OCI-LY3 (cell line): ENCODE measurements around the gene AFAP1L1.

ENCODE experiments used
- H2AFZ ChIP-seq: fragments of 200-600, 300-600 bp; shearing (Covaris generic); 2 replicates; pipeline ENCODE4 v1.6.0; 2014; ENCODE audit warnings: antibody characterized with exemption, low read depth, low read length
- H3K27ac ChIP-seq: fragments of 200-600, 300-600 bp; sonication (generic); 2 replicates; pipeline ENCODE4 v1.5.1; 2014; ENCODE audit warnings: mild to moderate bottlenecking, low read length, moderate library complexity, mixed read lengths
- H3K27me3 ChIP-seq: fragments of 200-600, 300-600 bp; sonication (generic); 2 replicates; pipeline ENCODE4 v1.6.1; 2014; ENCODE audit warnings: low read depth, low read length, mixed read lengths
- H3K36me3 ChIP-seq: fragments of 200-600, 300-600 bp; sonication (generic); replicated peaks from 2 replicates; pipeline ENCODE3; 2014; ENCODE audit warnings: low read depth, low read length, mixed read lengths
- H3K4me1 ChIP-seq: fragments of 300-600, 200-600 bp; sonication (generic); 2 replicates; pipeline ENCODE4 v1.6.1; 2014; ENCODE audit warnings: low read length, mixed read lengths
- H3K4me2 ChIP-seq: fragments of 200-600, 300-600 bp; sonication (generic); 2 replicates; pipeline ENCODE4 v1.6.1; 2014; ENCODE audit warnings: low read length, mixed read lengths
- H3K4me3 ChIP-seq: fragments of 300-600, 200-600 bp; sonication (generic); 2 replicates; pipeline ENCODE4 v1.5.1; 2014; ENCODE audit warnings: antibody characterized with exemption, mild to moderate bottlenecking, low read length, moderate library complexity
- H3K79me2 ChIP-seq: fragments of 300-600, 200-600 bp; shearing (Covaris generic); 2 replicates; pipeline ENCODE4 v1.6.1; 2014; ENCODE audit warnings: mild to moderate bottlenecking, low read length, mixed read lengths
- H3K9ac ChIP-seq: fragments of 300-600, 200-600 bp; shearing (Covaris generic); 2 replicates; pipeline ENCODE4 v1.6.0; 2014; ENCODE audit warnings: mild to moderate bottlenecking, low read length, moderate library complexity
- H3K9me3 ChIP-seq: fragments of 200-600, 300-600 bp; shearing (Covaris generic); 2 replicates; pipeline ENCODE4 v1.6.1; 2014; ENCODE audit warnings: low read length, mixed read lengths; ENCODE audit not compliant: insufficient read depth
- H4K20me1 ChIP-seq: fragments of 200-600, 300-600 bp; sonication (generic); 2 replicates; pipeline ENCODE4 v1.6.1; 2016; ENCODE audit warnings: low read length, mixed read lengths; ENCODE audit not compliant: insufficient read depth
- CTCF ChIP-seq: fragments of 200-600, 300-600 bp; sonication (generic); IDR thresholded peaks from 2 replicates; pipeline ENCODE4 v1.5.1; 2014; ENCODE audit warnings: antibody characterized with exemption, low read length, low read depth
- EZH2phosphoT487 ChIP-seq: fragments of 200-600 bp; shearing (Covaris generic); IDR thresholded peaks from 2 replicates; pipeline ENCODE4 v1.6.1; 2018; ENCODE audit warnings: antibody characterized with exemption, mixed run types, low read depth

The AFAP1L1 gene

GRCh38 chr5:149298842-149299404, 27.3 kb downstream of the AFAP1L1 start:
- H3K36me3 ChIP-seq = no peaks in the 10 kb centered on the region
- no peaks in the 10 kb centered on the region for H4K20me1 ChIP-seq
- H3K9ac ChIP-seq = no peak overlapping the region
- no peak overlapping the region for H3K4me3 ChIP-seq
- no peaks in the 10 kb centered on the region for H3K9me3 ChIP-seq
- no peak overlapping the region for H3K4me2 ChIP-seq
- no peak overlapping the region for H3K27ac ChIP-seq
- TF ChIP-seq CTCF = no peak
- TF ChIP-seq EZH2phosphoT487 = no peak
- H3K4me1 ChIP-seq = no peaks in the 10 kb centered on the region
- no peak overlapping the region for H2AFZ ChIP-seq
- no peaks in the 10 kb centered on the region for H3K79me2 ChIP-seq
- H3K27me3 ChIP-seq = no peaks in the 10 kb centered on the region

- Histone ChIP-seq H3K27me3 (no peaks in the 10 kb centered on the region), H4K20me1 (no peaks in the 10 kb centered on the region), H2AFZ (no peak overlapping the region), H3K36me3 (no peaks in the 10 kb centered on the region), H3K4me3 (no peak overlapping the region), H3K9ac (no peak overlapping the region), H3K4me2 (no peak overlapping the region), H3K79me2 (no peaks in the 10 kb centered on the region), H3K27ac (no peak overlapping the region), H3K4me1 (no peaks in the 10 kb centered on the region), H3K9me3 (no peaks in the 10 kb centered on the region)
- TF ChIP-seq EZH2phosphoT487 = no peak
- no peak for TF ChIP-seq CTCF
Observed at GRCh38 chr5:149299451-149300054, 27.9 kb downstream of the AFAP1L1 start.

GRCh38 chr5:149300441-149300840, 28.8 kb downstream of the AFAP1L1 start:
- H3K79me2 ChIP-seq = no peaks in the 10 kb centered on the region
- H4K20me1 ChIP-seq = no peaks in the 10 kb centered on the region
- H3K9me3 ChIP-seq = no peaks in the 10 kb centered on the region
- no peak overlapping the region for H2AFZ ChIP-seq
- no peak overlapping the region for H3K4me2 ChIP-seq
- no peaks in the 10 kb centered on the region for H3K4me1 ChIP-seq
- H3K27ac ChIP-seq = no peak overlapping the region
- H3K9ac ChIP-seq = no peak overlapping the region
- no peak overlapping the region for H3K4me3 ChIP-seq
- TF ChIP-seq CTCF (no peak), EZH2phosphoT487 (no peak)
- no peaks in the 10 kb centered on the region for H3K27me3 ChIP-seq
- H3K36me3 ChIP-seq = no peaks in the 10 kb centered on the region

- TF ChIP-seq CTCF = no peak
- no peaks in the 10 kb centered on the region for H3K36me3 ChIP-seq
- no peaks in the 10 kb centered on the region for H3K4me1 ChIP-seq
- no peak overlapping the region for H2AFZ ChIP-seq
- no peaks in the 10 kb centered on the region for H3K79me2 ChIP-seq
- no peak overlapping the region for H3K9ac ChIP-seq
- no peaks in the 10 kb centered on the region for H3K9me3 ChIP-seq
- no peaks in the 10 kb centered on the region for H3K27me3 ChIP-seq
- H3K27ac ChIP-seq = no peak overlapping the region
- H4K20me1 ChIP-seq = no peaks in the 10 kb centered on the region
- H3K4me3 ChIP-seq = no peak overlapping the region
- no peak overlapping the region for H3K4me2 ChIP-seq
Observed at GRCh38 chr5:149301049-149301743, 29.5 kb downstream of the AFAP1L1 start.
